ENCODE measurements around the gene LRRN4. TPM values are rescaled to one million over a fixed set of nuclear protein-coding genes. Genes with fewer than 3 reads are reported as not detected.
A peak's percentile ranks its signal among the peaks of the same experiment; 100 is the strongest.

LRRN4 gene
- polyA plus RNA-seq, 2 of the 4 experiments (the other 2 are of a cell fraction), result not detected

DNA sequence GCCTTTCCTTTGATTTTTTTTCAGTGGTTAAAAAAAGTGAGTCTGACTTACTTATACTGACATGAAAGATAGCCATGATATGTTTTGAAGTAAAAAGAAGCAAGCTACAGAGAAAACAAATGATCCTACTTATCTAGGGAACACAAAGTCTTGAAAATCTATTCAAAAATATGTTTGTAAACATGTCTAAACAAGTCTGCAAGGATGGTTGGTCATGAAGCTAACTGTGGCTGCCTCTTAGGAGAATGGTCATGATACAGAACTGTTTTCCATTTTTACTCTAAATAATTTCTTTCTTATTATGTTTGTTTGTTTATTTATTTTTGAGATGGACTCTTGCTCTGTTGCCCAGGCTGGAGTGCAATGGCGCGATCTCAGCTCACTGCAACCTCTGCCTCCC, 47.5 kb upstream of the LRRN4 start:
- Histone ChIP-seq H3K4me2 (no peak overlapping the region), H3K27ac (no peak overlapping the region), H3K4me3 (no peak overlapping the region), H3K4me1 (no peaks in the 10 kb centered on the region), H3K9me3 (no peaks in the 10 kb centered on the region)
- FAIRE-seq, result no peak
- TF ChIP-seq ZSCAN20 (CRISPR knock-in tag; IDR thresholded peaks at IDR 0.05) (no peak), HOXA7 (CRISPR knock-in tag; IDR thresholded peaks at IDR 0.05) (no peak), ATOH8 (CRISPR knock-in tag; IDR thresholded peaks at IDR 0.05; ENCODE audit: low read depth) (no peak), MYC (IDR thresholded peaks at IDR 0.05; ENCODE audit: borderline replicate concordance, low read length) (no peak), NR3C1 (IDR thresholded peaks at IDR 0.05) (no peak), EHMT2 (IDR thresholded peaks at IDR 0.05; ENCODE audit: low read depth) (no peak), HEYL (CRISPR knock-in tag; IDR thresholded peaks at IDR 0.05) (no peak), FOSB (CRISPR knock-in tag; IDR thresholded peaks at IDR 0.05) (no peak), USF2 (IDR thresholded peaks at IDR 0.05) (no peak), RAD21 (conservative IDR thresholded peaks at IDR 0.05 in 1 of 2, IDR thresholded peaks at IDR 0.05 in 1 of 2) (no peak), MAZ (IDR thresholded peaks at IDR 0.05; ENCODE audit: borderline replicate concordance, low read depth, low read length) (no peak), BHLHE40 (IDR thresholded peaks at IDR 0.05; ENCODE audit: low read depth, low read length) (no peak), HOXB13 (CRISPR knock-in tag; IDR thresholded peaks at IDR 0.05; ENCODE audit: low read depth) (no peak), PHF8 (IDR thresholded peaks at IDR 0.05; ENCODE audit: borderline replicate concordance, low read depth) (no peak), E2F6 (IDR thresholded peaks at IDR 0.05; ENCODE audit: borderline replicate concordance, low read depth) (no peak), KDM1A (IDR thresholded peaks at IDR 0.05; ENCODE audit: low read depth) (no peak)
- POLR2A ChIA-PET, result interaction anchor here (0.5 kb wide), 1 partner anchor 151 kb away, joined by 4 read pairs; the partner anchor contains the start of genes MCM8 and TRMT6
- no peak for DNase-seq (ENCODE audit: low read depth in 1 of 2, low spot score in 1 of 2)
- 98% methylated on average over 2 of the region's 2 CpGs for WGBS (ENCODE audit: missing lambda C conversion rate)
- no peak for ATAC-seq
- CTCF ChIA-PET, result no interaction called here

DNA sequence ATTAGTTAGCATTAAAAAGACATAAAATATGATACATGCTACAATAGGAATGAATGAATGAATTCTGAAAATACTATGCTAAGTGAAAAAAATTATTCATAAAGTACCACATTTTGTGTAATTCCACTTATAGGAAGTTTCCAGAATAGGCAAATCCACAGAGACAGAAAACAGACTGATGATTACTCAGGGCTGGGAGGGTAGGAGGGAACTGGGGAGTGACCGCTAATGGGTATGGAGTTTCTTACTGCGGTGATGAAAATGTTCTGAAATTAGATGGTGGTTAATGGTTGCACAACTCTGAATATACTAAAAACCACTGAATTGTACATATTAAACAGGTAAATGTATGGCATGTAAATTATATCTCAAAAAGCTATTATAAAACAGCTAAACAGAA, 46.4 kb upstream of the LRRN4 start:
- Histone ChIP-seq H3K4me1 (no peaks in the 10 kb centered on the region), H3K4me2 (no peak overlapping the region), H3K4me3 (no peak overlapping the region), H3K27ac (no peak overlapping the region), H3K9me3 (no peaks in the 10 kb centered on the region)
- no peak for ATAC-seq
- CTCF ChIA-PET, result interaction anchor here (0.6 kb wide), 1 partner anchor 560 kb away, joined by 3 read pairs; no protein-coding TSS in a partner anchor
- TF ChIP-seq BHLHE40 (IDR thresholded peaks at IDR 0.05; ENCODE audit: low read depth, low read length) (no peak), CHD4 (IDR thresholded peaks at IDR 0.05; ENCODE audit: borderline replicate concordance) (no peak), ZFP36 (IDR thresholded peaks at IDR 0.05; ENCODE audit: borderline replicate concordance, partially characterized antibody) (no peak), RCOR1 (IDR thresholded peaks at IDR 0.05; ENCODE audit: low read depth, low read length) (no peak), RNF2 (IDR thresholded peaks at IDR 0.05; ENCODE audit: borderline replicate concordance, low read depth) (no peak)
- 91% methylated on average over 2 of the region's 2 CpGs for WGBS (ENCODE audit: missing lambda C conversion rate)
- FAIRE-seq, result no peak
- no peak for DNase-seq (ENCODE audit: low read depth in 1 of 2, low spot score in 1 of 2)
- POLR2A ChIA-PET, result no interaction called here

DNA sequence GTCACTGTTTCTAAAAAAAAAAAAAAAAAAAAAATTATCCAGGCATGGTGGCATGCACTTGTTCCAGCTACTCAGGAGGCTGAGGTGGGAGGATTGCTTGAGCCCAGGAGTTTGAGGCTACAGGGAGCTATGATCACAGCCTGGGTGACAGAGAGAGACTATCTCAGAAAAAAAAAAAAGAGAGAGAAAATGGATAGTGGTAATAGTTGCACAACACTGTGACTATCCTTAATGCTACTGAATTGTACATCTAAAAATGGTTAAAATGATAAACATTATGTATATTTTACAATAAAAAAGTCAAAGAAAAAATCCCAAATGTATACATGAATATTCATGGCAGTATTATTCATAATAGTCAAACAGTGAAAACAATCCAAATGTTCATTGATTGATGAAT, 46.0 kb upstream of the LRRN4 start:
- H3K4me3 ChIP-seq, result no peak overlapping the region
- TF ChIP-seq TFCP2L1 (CRISPR knock-in tag; IDR thresholded peaks at IDR 0.05), result no peak
- no peak for TF ChIP-seq HOXA7 (CRISPR knock-in tag; IDR thresholded peaks at IDR 0.05)
- TF ChIP-seq HDAC2 (IDR thresholded peaks at IDR 0.05), result no peak
- TF ChIP-seq RARB (CRISPR knock-in tag; IDR thresholded peaks at IDR 0.05), result no peak
- FAIRE-seq (peak; percentile 80), DNase-seq (ENCODE audit: low read depth in 1 of 2, low spot score in 1 of 2) (no peak), ATAC-seq (no peak)
- H3K27ac ChIP-seq, result no peak overlapping the region
- no peak overlapping the region for H3K4me2 ChIP-seq
- no peaks in the 10 kb centered on the region for H3K4me1 ChIP-seq
- H3K9me3 ChIP-seq, result no peaks in the 10 kb centered on the region
- CTCF ChIA-PET, result interaction anchor here (0.6 kb wide), 1 partner anchor 559 kb away, joined by 3 read pairs; no protein-coding TSS in a partner anchor
- POLR2A ChIA-PET, result no interaction called here

Measured in A549 (cell line).